ENCODE results near the gene NADK2.
"Not testable (repeated sequence)": the region's sequence is repeated elsewhere in the genome, so short reads cannot be mapped to it uniquely, and the experiment has no call there.

Gene NADK2

GRCh38 chr5:36241631-36242533, at the start of gene NADK2:
Gene NADK2, minus strand, starts transcription at chr5:36241925. Its CDS starts 127 bp downstream, at chr5:36241798.
- H3K4me2 ChIP-seq (ENCODE audit: low read length): peak within 1 kb of the TSS; percentile 96
- no peaks in the 10 kb centered on the region for H3K9me3 ChIP-seq (ENCODE audit: insufficient read depth, low read length)
- H3K27me3 ChIP-seq (ENCODE audit: low read depth, low read length): no peaks in the 10 kb centered on the region
- H3K9ac ChIP-seq (ENCODE audit: low read length): peak within 1 kb of the TSS; percentile 93
- peaks cover 29% of the 10 kb centered on the region for H3K79me2 ChIP-seq (ENCODE audit: low read length)
- H3K27ac ChIP-seq (ENCODE audit: low read length): peak within 1 kb of the TSS; percentile 66
- no peaks in the 10 kb centered on the region for H3K36me3 ChIP-seq (replicated peaks; ENCODE audit: low read depth, low read length)
- H3K4me1 ChIP-seq (ENCODE audit: low read length): peaks cover 31% of the 10 kb centered on the region
- peak within 1 kb of the TSS; percentile 99 for H3K4me3 ChIP-seq (ENCODE audit: low read length)
- no peaks in the 10 kb centered on the region; the same call in 1 of the 2 replicates for H4K20me1 ChIP-seq (ENCODE audit: insufficient read depth, low read length)
- TF ChIP-seq CTCF (IDR thresholded peaks at IDR 0.05; ENCODE audit: low read depth, low read length) (peak; percentile 51), EZH2phosphoT487 (IDR thresholded peaks at IDR 0.05; ENCODE audit: low read depth) (no peak)
- H2AFZ ChIP-seq (ENCODE audit: low read depth, low read length): peak within 1 kb of the TSS; percentile 97

GRCh38 chr5:36285837-36286615, 44.3 kb upstream of the NADK2 start:
- Histone ChIP-seq H3K36me3 (replicated peaks; ENCODE audit: low read depth, low read length) (no peaks in the 10 kb centered on the region), H3K79me2 (ENCODE audit: low read length) (no peaks in the 10 kb centered on the region), H4K20me1 (ENCODE audit: insufficient read depth, low read length) (no peaks in the 10 kb centered on the region), H3K4me3 (ENCODE audit: low read length) (no peak overlapping the region), H3K27me3 (ENCODE audit: low read depth, low read length) (no peaks in the 10 kb centered on the region; the same call in 1 of the 2 replicates), H3K27ac (ENCODE audit: low read length) (no peak overlapping the region), H3K9me3 (ENCODE audit: insufficient read depth, low read length) (no peaks in the 10 kb centered on the region), H3K4me1 (ENCODE audit: low read length) (peaks cover 4% of the 10 kb centered on the region; the same call in 1 of the 2 replicates), H2AFZ (ENCODE audit: low read depth, low read length) (no peak overlapping the region), H3K4me2 (ENCODE audit: low read length) (no peak overlapping the region), H3K9ac (ENCODE audit: low read length) (no peak overlapping the region)
- TF ChIP-seq EZH2phosphoT487 (IDR thresholded peaks at IDR 0.05; ENCODE audit: low read depth) (no peak), CTCF (IDR thresholded peaks at IDR 0.05; ENCODE audit: low read depth, low read length) (no peak)

- H3K4me1 ChIP-seq (ENCODE audit: low read length); H4K20me1 ChIP-seq (ENCODE audit: insufficient read depth, low read length); H2AFZ ChIP-seq (ENCODE audit: low read depth, low read length); H3K9ac ChIP-seq (ENCODE audit: low read length); H3K27me3 ChIP-seq (ENCODE audit: low read depth, low read length); H3K9me3 ChIP-seq (ENCODE audit: insufficient read depth, low read length); H3K79me2 ChIP-seq (ENCODE audit: low read length); H3K27ac ChIP-seq (ENCODE audit: low read length); H3K4me2 ChIP-seq (ENCODE audit: low read length); H3K36me3 ChIP-seq (replicated peaks; ENCODE audit: low read depth, low read length); H3K4me3 ChIP-seq (ENCODE audit: low read length): not testable (repeated sequence)
Measured at GRCh38 chr5:36283775-36284174, 42.0 kb upstream of the NADK2 start.

GRCh38 chr5:36281626-36282025, 39.9 kb upstream of the NADK2 start:
- Histone ChIP-seq H4K20me1 (ENCODE audit: insufficient read depth, low read length) (no peaks in the 10 kb centered on the region), H3K4me1 (ENCODE audit: low read length) (peaks cover 7% of the 10 kb centered on the region; the same call in 1 of the 2 replicates), H3K9me3 (ENCODE audit: insufficient read depth, low read length) (no peaks in the 10 kb centered on the region), H3K79me2 (ENCODE audit: low read length) (no peaks in the 10 kb centered on the region), H3K36me3 (replicated peaks; ENCODE audit: low read depth, low read length) (no peaks in the 10 kb centered on the region), H2AFZ (ENCODE audit: low read depth, low read length) (no peak overlapping the region), H3K4me2 (ENCODE audit: low read length) (no peak overlapping the region), H3K27me3 (ENCODE audit: low read depth, low read length) (no peaks in the 10 kb centered on the region; the same call in 1 of the 2 replicates), H3K9ac (ENCODE audit: low read length) (no peak overlapping the region), H3K4me3 (ENCODE audit: low read length) (no peak overlapping the region), H3K27ac (ENCODE audit: low read length) (no peak overlapping the region)
- TF ChIP-seq CTCF (IDR thresholded peaks at IDR 0.05; ENCODE audit: low read depth, low read length): no peak

Measured in OCI-LY3 (cell line).